Esophagus muscularis mucosa (tissue), 4 donors: ENCODE data around the gene OR2Y1. TPM values are rescaled to one million over a fixed set of nuclear protein-coding genes. Genes with fewer than 3 reads are reported as not detected.
"Not testable (repeated sequence)": the region's sequence is repeated elsewhere in the genome, so short reads cannot be mapped to it uniquely, and the experiment has no call there.

Source experiments
- DNase-seq: peaks from one replicate; pipeline ENCODE4 v3.0.0-alpha.2; 2017; ENCODE audit errors: extremely low spot score
- H3K27ac ChIP-seq, 4 donors: fragments of 200-600 bp; sonication (generic); replicated peaks in 1 of 4; 1 replicate in 3 of 4; 2 replicates in 1 of 4; pipeline ENCODE4 v1.5.1; 2016 to 2019; ENCODE audit warnings: mild to moderate bottlenecking in 1 of 4
- H3K27me3 ChIP-seq, 4 donors: fragments of 200-600 bp; sonication (generic); one replicate each; pipeline versions ENCODE4 v1.5.1 to v1.6.0; 2016 to 2019
- H3K36me3 ChIP-seq, 4 donors: fragments of 200-600 bp; sonication (generic); one replicate each; pipeline ENCODE4 v1.5.1; 2016 to 2019
- H3K4me1 ChIP-seq, 4 donors: fragments of 200-600 bp; sonication (generic); one replicate each; pipeline ENCODE4 v1.5.1; 2016 to 2019
- H3K4me3 ChIP-seq, 4 donors: fragments of 200-600 bp; sonication (generic); 1 replicate in 2 of 4; 2 replicates in 2 of 4; pipeline ENCODE4 v1.5.1; 2016 to 2019; ENCODE audit warnings: mild to moderate bottlenecking in 4 of 4, moderate library complexity in 1 of 4
- H3K9me3 ChIP-seq, 4 donors: fragments of 200-600 bp; sonication (generic); 1 replicate in 3 of 4; 2 replicates in 1 of 4; pipeline ENCODE4 v1.5.1; 2016 to 2019
- EP300 ChIP-seq: sonication (generic); formaldehyde crosslinking; IDR thresholded peaks from one replicate; pipeline ENCODE4 v1.6.1; 2017; ENCODE audit warnings: antibody characterized with exemption
- POLR2A ChIP-seq: fragments of 450-650 bp; IDR thresholded peaks from one replicate; pipeline ENCODE4 v1.6.1; 2017; ENCODE audit warnings: antibody characterized with exemption, moderate library complexity, mild to moderate bottlenecking, low read depth
- POLR2AphosphoS5 ChIP-seq, 2 donors: sonication (generic); formaldehyde crosslinking; IDR thresholded peaks; one replicate each; pipeline ENCODE4 v1.6.1; 2017; ENCODE audit warnings: antibody characterized with exemption in 2 of 2
- WGBS: methylation state at CpG from one replicate; pipeline ENCODE4 v1.1.5; 2018; 5-methylcytosine and 5-hydroxymethylcytosine counted together
- intact Hi-C: fragments of 100-400 bp; cut with DNase I; formaldehyde crosslinking; loops from one replicate; pipeline ENCODE4 v1.15.1; 2023
- total RNA-seq, 4 donors: library from RNA; depleted of rRNA; stranded (reverse); fragments of >200 nt; gene quantifications; one replicate each; pipeline versions ENCODE4 v1.1.0 to v1.2.1, GENCODE V29; 2016
- TF ChIP-seq, protein P1 (sequence below), 3 experiments: fragments of 200-600 bp in 2 of 3; fragments of 450-650 bp in 1 of 3; sonication (generic) in 2 of 3; IDR thresholded peaks; one replicate each; pipeline ENCODE4 v1.5.1; 2017 to 2019; ENCODE audit warnings: antibody characterized with exemption in 3 of 3, mild to moderate bottlenecking in 2 of 3, moderate library complexity in 1 of 3

Gene OR2Y1
- total RNA-seq, 4 donors from 2014 or later: not detected

- intact Hi-C loops: no loop called here
- TF ChIP-seq POLR2A (no peak), POLR2AphosphoS5 (IDR thresholded peaks at IDR 0.05) (no peak), EP300 (no peak)
- TF ChIP-seq, protein P1, sequence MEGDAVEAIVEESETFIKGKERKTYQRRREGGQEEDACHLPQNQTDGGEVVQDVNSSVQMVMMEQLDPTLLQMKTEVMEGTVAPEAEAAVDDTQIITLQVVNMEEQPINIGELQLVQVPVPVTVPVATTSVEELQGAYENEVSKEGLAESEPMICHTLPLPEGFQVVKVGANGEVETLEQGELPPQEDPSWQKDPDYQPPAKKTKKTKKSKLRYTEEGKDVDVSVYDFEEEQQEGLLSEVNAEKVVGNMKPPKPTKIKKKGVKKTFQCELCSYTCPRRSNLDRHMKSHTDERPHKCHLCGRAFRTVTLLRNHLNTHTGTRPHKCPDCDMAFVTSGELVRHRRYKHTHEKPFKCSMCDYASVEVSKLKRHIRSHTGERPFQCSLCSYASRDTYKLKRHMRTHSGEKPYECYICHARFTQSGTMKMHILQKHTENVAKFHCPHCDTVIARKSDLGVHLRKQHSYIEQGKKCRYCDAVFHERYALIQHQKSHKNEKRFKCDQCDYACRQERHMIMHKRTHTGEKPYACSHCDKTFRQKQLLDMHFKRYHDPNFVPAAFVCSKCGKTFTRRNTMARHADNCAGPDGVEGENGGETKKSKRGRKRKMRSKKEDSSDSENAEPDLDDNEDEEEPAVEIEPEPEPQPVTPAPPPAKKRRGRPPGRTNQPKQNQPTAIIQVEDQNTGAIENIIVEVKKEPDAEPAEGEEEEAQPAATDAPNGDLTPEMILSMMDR (IDR thresholded peaks at IDR 0.05): no peak
These were observed 35.9 kb downstream of the OR2Y1 start for GRCh38 chr5:180703912-180704311.

DNA sequence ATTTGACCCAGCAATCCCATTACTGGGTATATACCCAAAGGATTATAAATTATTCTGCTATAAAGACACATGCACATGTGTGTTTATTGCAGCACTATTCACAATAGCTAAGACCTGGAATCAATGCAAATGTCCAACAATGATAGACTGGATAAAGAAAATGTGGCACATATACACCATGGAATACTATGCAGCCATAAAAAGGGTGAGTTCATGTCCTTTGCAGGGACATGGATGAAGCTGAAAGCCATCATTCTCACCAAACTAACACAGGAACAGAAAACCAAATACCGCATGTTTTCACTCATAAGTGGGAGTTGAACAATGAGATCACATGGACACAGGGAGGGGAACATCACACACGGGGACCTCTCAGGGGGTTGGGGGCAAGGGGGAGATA lies 36.5 kb downstream of the OR2Y1 start:
- H3K36me3 ChIP-seq, H3K27ac ChIP-seq, H3K4me1 ChIP-seq, H3K4me3 ChIP-seq, H3K9me3 ChIP-seq, intact Hi-C loops, DNase-seq, H3K27me3 ChIP-seq: not testable (repeated sequence)
- 86% methylated on average over 2 of the region's 2 CpGs for WGBS

More at GRCh38 chr5:180703912-180704311, 35.9 kb downstream of the OR2Y1 start:
- no peak overlapping the region for H3K27ac ChIP-seq
- no peaks in the 10 kb centered on the region for H3K27me3 ChIP-seq
- no peaks in the 10 kb centered on the region for H3K36me3 ChIP-seq
- WGBS: 74% methylated on average over 7 of the region's 7 CpGs
- no peak overlapping the region for H3K4me3 ChIP-seq
- no peak for DNase-seq
- no peaks in the 10 kb centered on the region for H3K4me1 ChIP-seq
- peaks cover 0 to 7% (median 5%) of the 10 kb centered on the region in 4 donors for H3K9me3 ChIP-seq

GRCh38 chr5:180700440-180700839 lies 39.4 kb downstream of the OR2Y1 start:
- H3K27ac ChIP-seq, H3K36me3 ChIP-seq, intact Hi-C loops, DNase-seq, H3K4me3 ChIP-seq, H3K27me3 ChIP-seq, H3K4me1 ChIP-seq: not testable (repeated sequence)
- WGBS: 88% methylated on average over 4 of the region's 4 CpGs
- peaks cover 0 to 17% (median 8%) of the 10 kb centered on the region in 4 donors for H3K9me3 ChIP-seq

- Histone ChIP-seq H3K9me3 (peaks cover 0 to 19% (median 12%) of the 10 kb centered on the region in 4 donors), H3K4me1 (no peaks in the 10 kb centered on the region), H3K27me3 (peaks cover 0 to 10% (median 0%) of the 10 kb centered on the region in 4 donors), H3K36me3 (no peaks in the 10 kb centered on the region), H3K27ac (no peak overlapping the region), H3K4me3 (no peak overlapping the region)
- TF ChIP-seq, protein P1 (IDR thresholded peaks at IDR 0.05): no peak
- no peak for TF ChIP-seq EP300
- intact Hi-C loops: no loop called here
- DNase-seq: no peak
- 91% methylated on average over 1 of the region's 1 CpG for whole genome bisulfite sequencing
These were observed 40.8 kb downstream of the OR2Y1 start for GRCh38 chr5:180699042-180699441.

- intact Hi-C loops: no loop called here
- H3K27ac ChIP-seq: no peak overlapping the region
- no peak overlapping the region for H3K4me3 ChIP-seq
- DNase-seq: no peak
- peaks cover 0 to 24% (median 0%) of the 10 kb centered on the region in 4 donors for H3K27me3 ChIP-seq
- 91% methylated on average over 1 of the region's 1 CpG for WGBS
- H3K4me1 ChIP-seq: no peaks in the 10 kb centered on the region
- no peaks in the 10 kb centered on the region for H3K36me3 ChIP-seq
- peaks cover 0 to 19% (median 10%) of the 10 kb centered on the region in 4 donors for H3K9me3 ChIP-seq
- TF ChIP-seq POLR2A (no peak), EP300 (no peak), POLR2AphosphoS5 (IDR thresholded peaks at IDR 0.05) (no peak)
- TF ChIP-seq, protein P1 (IDR thresholded peaks at IDR 0.05): no peak
These were observed 43.7 kb downstream of the OR2Y1 start for GRCh38 chr5:180696116-180696515.

- no peaks in the 10 kb centered on the region for H3K4me1 ChIP-seq
- no peak overlapping the region for H3K4me3 ChIP-seq
- no peak for TF ChIP-seq POLR2A
- TF ChIP-seq EP300: no peak
- TF ChIP-seq, protein P1 (IDR thresholded peaks at IDR 0.05): no peak
- TF ChIP-seq POLR2AphosphoS5 (IDR thresholded peaks at IDR 0.05): no peak
- peaks cover 0 to 12% (median 7%) of the 10 kb centered on the region in 4 donors for H3K9me3 ChIP-seq
- peaks cover 0 to 37% (median 0%) of the 10 kb centered on the region in 4 donors for H3K27me3 ChIP-seq
- H3K36me3 ChIP-seq: no peaks in the 10 kb centered on the region
- no peak for DNase-seq
- intact Hi-C loops: no loop called here
- WGBS: 86% methylated on average over 3 of the region's 3 CpGs
- H3K27ac ChIP-seq: no peak overlapping the region
These were observed 47.4 kb downstream of the OR2Y1 start for GRCh38 chr5:180692429-180692828.
